Heart right ventricle (tissue), 16 donors: Measurements from ENCODE around the gene PTPRU. TPM values are rescaled to one million over a fixed set of nuclear protein-coding genes. Genes with fewer than 3 reads are reported as not detected.

Source experiments
- ATAC-seq, 8 donors: fragments of 200-7000 bp; cut with Tn5 transposase; one replicate each; pipeline ENCODE4 v1.9.1; 2020; ENCODE audit warnings: mild to moderate bottlenecking in 8 of 8, moderate library complexity in 8 of 8, moderate number of reproducible peaks in 1 of 8
- DNase-seq, 2 donors: peaks; one replicate each; pipeline ENCODE4 v3.0.0-alpha.2; 2020
- H3K27ac ChIP-seq, 10 donors: fragments of 200-600 bp; sonication (generic) in 2 of 10; one replicate each; pipeline versions ENCODE4 v1.5.0 to v1.8.0; 2020 to 2022; ENCODE audit warnings: mild to moderate bottlenecking in 3 of 10
- H3K27me3 ChIP-seq, 7 donors: fragments of 200-600 bp; one replicate each; pipeline ENCODE4 v1.8.0; 2021 to 2022; ENCODE audit warnings: mild to moderate bottlenecking in 2 of 7
- H3K36me3 ChIP-seq, 9 donors: fragments of 200-600 bp; sonication (generic) in 1 of 9; one replicate each; pipeline versions ENCODE4 v1.5.0 to v1.8.0; 2020 to 2022; ENCODE audit warnings: mild to moderate bottlenecking in 2 of 9
- H3K4me1 ChIP-seq, 9 donors: fragments of 200-600 bp; sonication (generic) in 1 of 9; one replicate each; pipeline versions ENCODE4 v1.5.0 to v1.8.0; 2020 to 2022; ENCODE audit warnings: mild to moderate bottlenecking in 4 of 9
- H3K4me3 ChIP-seq, 10 donors: fragments of 200-600 bp; sonication (generic) in 2 of 10; one replicate each; pipeline versions ENCODE4 v1.5.0 to v1.8.0; 2020 to 2022; ENCODE audit warnings: mild to moderate bottlenecking in 7 of 10, moderate library complexity in 2 of 10
- H3K9me3 ChIP-seq, 11 donors: fragments of 200-600 bp in 10 of 11; sonication (generic) in 2 of 11; one replicate each; pipeline versions ENCODE4 v1.5.0 to v1.8.0; 2013 to 2022; ENCODE audit warnings: mild to moderate bottlenecking in 2 of 11, control low read depth in 1 of 11, moderate library complexity in 1 of 11
- CTCF ChIP-seq, 9 donors: fragments of 200-600 bp; sonication (generic) in 2 of 9; IDR thresholded peaks; one replicate each; pipeline versions ENCODE4 v1.5.0 to v1.8.0; 2021 to 2022; ENCODE audit warnings: antibody characterized with exemption in 9 of 9, mild to moderate bottlenecking in 5 of 9, moderate library complexity in 1 of 9
- WGBS, 2 donors: extraction: QIAGEN DNeasy Blood & Tissue Kit; methylation state at CpG; one replicate each; pipeline ENCODE4 v1.1.7; 2013; ENCODE audit warnings: inconsistent platforms in 1 of 2; 5-methylcytosine and 5-hydroxymethylcytosine counted together
- intact Hi-C, 10 donors: fragments of 100-400 bp; cut with DNase I; formaldehyde crosslinking; loops; one replicate each; pipeline versions ENCODE4 v1.11.1 to v1.14.2; 2022
- polyA plus RNA-seq, 2 donors: library from polyadenylated mRNA; stranded (reverse); fragments of 200-250 nt; gene quantifications; one replicate each; pipeline ENCODE4 v1.2.3, GENCODE V29; 2013
- total RNA-seq, 10 donors: library from RNA; stranded (reverse); fragmentation: NEBNext Ultra II Directional in 3 of 10; extraction: Animal tissue kit (Norgen Biotek cat#: 25700) in 3 of 10; gene quantifications; one replicate each; pipeline versions ENCODE4 v1.2.1 to v1.2.4, GENCODE V29; 2021 to 2023
- donor health status: Arrhythmogenic right ventricular cardiomyopathy.
- donor health status: ischemic (EF 13 %, LVEDD 7.1; RV severe dilation, severe dysfunction).
- donor health status: healthy with polysubstance abuse.
- donor health status: DM: no; HTN: yes; CAD: no.
- donor health status: DM: no; HTN: no; CAD: no.
- donor health status: ischemic (EF 25% LVEDD 6.9; RV normal size, moderate dysfunction).
- donor health status: ischemic (EF 25% LVEDD 5.7; RV mildly dilated, moderate dysfunction).
- donor health status: healthy.
- donor health status: DM: yes; HTN: yes; CAD: no.
- donor health status: Ischemic cardiomyopathy.
- donor health status: ischemic (EF 35%, LVEDD 5.7; RV mildly dilated, moderate dysfunction).
- donor health status: nonischemic (EF 11% LVEDD 7.7; RV severe dilation, severe dysfunction).
- donor health status: DM: yes; HTN: yes; CAD: no.
- donor health status: PGD.
- donor health status: ischemic (EF 29% LVEDD 5.4; RV normal size, mild dysfunction).
- donor health status: nonischemic (EF 23%, LVEDD 6.1; RV moderate dilation, normal function).

PTPRU gene
- total and polyA plus RNA-seq, 12 donors: 8.6 to 29.8 (median 14.5) TPM

GRCh38 chr1:29329022-29329775, 92.9 kb downstream of the PTPRU start:
- 86 to 87% methylated on average over 9 of the region's 9 CpGs for WGBS, 2 donors
- intact Hi-C loops: no loop called here
- no peak for DNase-seq
- Histone ChIP-seq H3K27ac (no peak overlapping the region), H3K36me3 (no peaks in the 10 kb centered on the region), H3K27me3 (peaks cover 0 to 16% (median 0%) of the 10 kb centered on the region in 7 donors), H3K4me3 (no peak overlapping the region), H3K4me1 (peaks cover 0 to 8% (median 0%) of the 10 kb centered on the region in 9 donors), H3K9me3 (no peaks in the 10 kb centered on the region)
- ATAC-seq: no peak
- TF ChIP-seq CTCF (IDR thresholded peaks at IDR 0.05): no peak

GRCh38 chr1:29330089-29330488, 93.8 kb downstream of the PTPRU start:
- no peak for DNase-seq
- intact Hi-C loops: loop anchor here in 1 of 10 donors (10.0 kb wide), 1 partner anchor 85 kb away; no protein-coding TSS in a partner anchor
- TF ChIP-seq CTCF (IDR thresholded peaks at IDR 0.05): no peak

GRCh38 chr1:29330856-29331255, 94.5 kb downstream of the PTPRU start:
- no peak for TF ChIP-seq CTCF (IDR thresholded peaks at IDR 0.05)
- no peak overlapping the region for H3K4me3 ChIP-seq
- no peaks in the 10 kb centered on the region for H3K9me3 ChIP-seq
- no peak for DNase-seq
- 77 to 82% methylated on average over 7 of the region's 7 CpGs for WGBS, 2 donors
- no peak overlapping the region for H3K27ac ChIP-seq
- H3K27me3 ChIP-seq: peaks cover 0 to 23% (median 10%) of the 10 kb centered on the region in 7 donors
- intact Hi-C loops: loop anchor here in 1 of 10 donors (10.0 kb wide), 1 partner anchor 86 kb away; no protein-coding TSS in a partner anchor
- no peak for ATAC-seq
- H3K4me1 ChIP-seq: peaks cover 0 to 3% (median 0%) of the 10 kb centered on the region in 9 donors
- no peaks in the 10 kb centered on the region for H3K36me3 ChIP-seq

More at GRCh38 chr1:29330089-29330488, 93.8 kb downstream of the PTPRU start:
- H3K27ac ChIP-seq: no peak overlapping the region
- no peaks in the 10 kb centered on the region for H3K36me3 ChIP-seq
- H3K27me3 ChIP-seq: peaks cover 0 to 16% (median 5%) of the 10 kb centered on the region in 7 donors
- no peak for ATAC-seq
- H3K4me3 ChIP-seq: no peak overlapping the region
- H3K9me3 ChIP-seq: no peaks in the 10 kb centered on the region
- 48 to 55% methylated on average over 2 of the region's 2 CpGs for WGBS, 2 donors
- peaks cover 0 to 8% (median 0%) of the 10 kb centered on the region in 9 donors for H3K4me1 ChIP-seq

- Histone ChIP-seq H3K27ac (no peak overlapping the region), H3K27me3 (peaks cover 0 to 28% (median 12%) of the 10 kb centered on the region in 7 donors), H3K4me1 (no peaks in the 10 kb centered on the region), H3K9me3 (no peaks in the 10 kb centered on the region), H3K4me3 (no peak overlapping the region), H3K36me3 (no peaks in the 10 kb centered on the region)
- intact Hi-C loops: loop anchor here in 1 of 10 donors (10.0 kb wide), 1 partner anchor 87 kb away; no protein-coding TSS in a partner anchor
- no peak for DNase-seq
- no peak for TF ChIP-seq CTCF (IDR thresholded peaks at IDR 0.05)
- ATAC-seq: no peak
Observed at GRCh38 chr1:29331309-29331708, 95.0 kb downstream of the PTPRU start.
